DMS114 treated with DMSO at 0.1 percent for 48 hours (cell line): Measurements from ENCODE around the gene LTBP3.

Experiments used
- DNase-seq: peaks from one replicate; lab custom pipeline; 2025; ENCODE audit not compliant: unreplicated experiment; lab: John Stamatoyannopoulos, UW

LTBP3 gene

DNA sequence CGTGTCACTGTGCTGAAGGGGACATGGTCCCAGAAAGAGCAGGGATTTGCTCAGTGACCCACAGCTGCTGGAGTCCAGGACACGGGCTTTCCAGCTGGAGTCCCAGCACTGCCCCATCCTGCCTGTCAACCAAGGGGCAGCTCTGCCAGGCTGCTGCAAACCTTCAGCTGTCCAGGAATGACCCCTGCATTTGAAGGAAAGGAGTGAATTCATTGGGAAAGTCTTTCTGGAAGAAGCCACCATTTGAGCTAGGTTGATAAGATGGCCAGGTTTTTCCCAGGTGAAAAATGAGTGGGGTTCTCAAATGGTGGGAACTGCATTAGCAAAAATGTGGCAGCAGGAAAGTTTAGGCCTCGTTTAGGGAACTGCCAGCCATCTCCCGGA, 28.1 kb upstream of the LTBP3 start:
- DNase-seq: no peak

GRCh38 chr11:65585396-65586246, 27.5 kb upstream of the LTBP3 start:
- no peak for DNase-seq

- no peak for DNase-seq
Observed at GRCh38 chr11:65584723-65585171, 26.6 kb upstream of the LTBP3 start.

GRCh38 chr11:65584106-65584505, 25.9 kb upstream of the LTBP3 start:
- DNase-seq: no peak

GRCh38 chr11:65583589-65583988, 25.4 kb upstream of the LTBP3 start:
- no peak for DNase-seq

DNA sequence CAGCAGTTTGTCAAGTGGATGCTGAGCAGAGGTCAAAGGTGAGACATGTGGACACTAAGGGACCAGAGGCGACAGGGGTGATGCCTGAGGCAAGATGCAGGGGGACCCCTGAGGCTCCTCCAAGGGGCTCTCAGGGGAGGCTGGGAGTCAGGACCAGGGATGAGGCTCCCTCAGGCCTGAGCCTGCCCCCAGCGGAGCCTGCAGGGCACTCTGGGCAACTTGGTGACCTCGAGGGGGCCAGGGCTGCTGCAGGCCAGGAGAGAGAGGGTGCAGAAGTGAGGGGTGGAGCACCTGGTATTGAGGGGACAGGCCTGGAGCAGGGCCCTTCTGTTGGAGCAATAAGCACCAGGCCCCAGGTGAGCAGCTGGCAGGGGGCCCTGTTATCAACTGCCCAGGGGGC, 23.8 kb upstream of the LTBP3 start:
- no peak for DNase-seq

- DNase-seq: no peak
Observed at GRCh38 chr11:65580756-65581155, 22.6 kb upstream of the LTBP3 start.

GRCh38 chr11:65580031-65580692, 22.0 kb upstream of the LTBP3 start:
- no peak for DNase-seq

GRCh38 chr11:65579291-65579690, 21.1 kb upstream of the LTBP3 start:
- no peak for DNase-seq

DNA sequence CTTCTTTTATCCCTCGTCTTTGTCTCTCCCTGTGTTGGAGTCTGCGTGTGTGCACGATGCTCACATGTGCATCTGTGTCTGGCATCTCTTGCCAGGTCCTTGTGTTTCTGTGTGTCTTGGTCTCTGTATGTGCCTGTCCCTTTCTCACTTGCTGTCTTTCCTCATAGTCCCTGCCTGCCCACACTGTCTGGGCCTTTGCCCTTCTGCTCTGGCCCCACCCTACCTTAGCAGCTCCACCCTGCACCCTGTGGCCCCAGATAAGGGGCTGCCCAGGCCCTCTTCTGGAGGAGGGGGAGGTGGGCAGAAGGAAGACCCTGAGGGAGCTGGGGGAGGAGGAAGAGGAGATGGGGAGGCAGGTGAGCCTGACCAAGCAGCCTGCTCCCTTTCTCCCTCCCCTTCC, 20.5 kb upstream of the LTBP3 start:
- no peak for DNase-seq

DNA sequence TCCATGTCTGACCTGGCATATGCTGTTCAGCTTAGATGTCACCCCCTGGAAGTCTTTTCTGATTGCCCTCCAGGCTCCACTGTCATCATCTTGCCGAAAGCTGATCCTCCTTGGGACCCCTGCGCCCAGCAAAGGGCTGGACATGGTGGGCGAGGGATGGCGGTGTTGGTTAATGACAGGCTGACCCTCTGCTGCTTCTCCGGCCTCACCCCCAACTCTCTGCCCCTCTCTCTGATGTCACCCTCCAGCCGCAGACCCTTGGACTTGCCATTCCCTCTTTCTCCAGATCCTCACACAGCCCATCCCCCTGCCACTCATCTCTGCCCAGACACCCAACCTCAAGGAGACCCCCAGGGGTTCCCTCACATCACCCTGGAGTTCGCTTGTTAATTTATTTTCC, 20.0 kb upstream of the LTBP3 start:
- no peak for DNase-seq

DNA sequence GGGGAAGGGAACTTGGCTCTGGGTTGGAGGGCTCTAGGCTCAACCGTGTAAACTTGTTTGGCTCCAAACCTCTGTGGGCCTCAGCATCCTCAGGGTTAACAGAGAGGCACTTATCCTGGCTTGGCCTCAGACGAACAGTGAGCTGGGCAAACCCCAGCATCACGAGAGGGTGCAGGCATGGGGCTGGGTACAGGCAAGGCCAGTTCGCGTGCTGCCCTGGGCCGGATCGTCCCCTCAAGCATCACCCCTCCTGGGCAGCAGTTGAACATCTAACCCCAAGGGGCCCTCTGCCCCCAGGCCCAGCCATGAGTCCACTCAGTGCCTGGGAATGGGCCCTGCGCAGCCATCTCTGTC, 19.6 kb upstream of the LTBP3 start:
- no peak for DNase-seq

DNA sequence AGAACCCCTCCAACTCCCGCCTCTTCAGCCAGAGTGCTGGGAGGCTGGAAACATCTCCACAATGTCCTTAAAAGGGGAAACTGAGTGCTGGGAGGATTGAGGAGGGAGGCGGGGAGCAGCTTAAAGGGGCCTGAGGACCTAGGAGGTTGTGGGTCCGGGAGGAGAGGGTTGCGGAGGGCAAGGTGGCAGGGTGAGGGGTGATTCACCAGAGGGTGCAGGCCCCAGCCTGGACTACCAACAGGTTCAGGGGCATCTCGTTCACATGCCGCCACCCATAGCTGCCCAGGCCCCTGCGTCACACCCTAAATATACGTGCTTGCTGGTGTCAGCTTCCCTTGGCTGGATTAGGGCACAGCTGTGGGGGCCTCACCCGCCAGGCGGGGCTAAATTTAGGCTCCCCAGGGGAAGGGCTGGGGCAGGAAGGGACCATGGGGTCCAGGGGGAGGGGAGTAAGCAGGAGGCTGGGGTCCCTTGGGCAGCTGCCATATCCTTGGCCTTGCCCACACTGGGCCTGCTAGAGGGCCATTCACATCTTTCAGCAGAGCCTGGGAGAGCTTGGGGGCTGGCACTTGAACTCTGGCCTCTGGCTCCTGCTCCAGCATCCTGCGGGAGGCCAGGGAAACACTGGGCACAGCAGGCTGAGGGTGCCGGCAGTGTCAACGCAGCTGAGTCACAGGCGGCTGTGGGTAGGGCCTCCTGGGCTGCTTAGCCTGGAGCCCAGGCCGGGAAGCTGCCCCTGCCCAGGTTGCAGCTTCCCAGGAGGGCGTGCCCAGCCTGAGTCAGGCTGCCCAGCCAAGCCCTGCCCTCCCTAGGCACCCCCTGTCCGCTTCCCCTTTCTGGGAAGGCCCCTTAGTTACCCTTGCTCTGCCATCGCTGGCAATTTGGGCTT, 19.0 kb upstream of the LTBP3 start:
- no peak for DNase-seq

DNA sequence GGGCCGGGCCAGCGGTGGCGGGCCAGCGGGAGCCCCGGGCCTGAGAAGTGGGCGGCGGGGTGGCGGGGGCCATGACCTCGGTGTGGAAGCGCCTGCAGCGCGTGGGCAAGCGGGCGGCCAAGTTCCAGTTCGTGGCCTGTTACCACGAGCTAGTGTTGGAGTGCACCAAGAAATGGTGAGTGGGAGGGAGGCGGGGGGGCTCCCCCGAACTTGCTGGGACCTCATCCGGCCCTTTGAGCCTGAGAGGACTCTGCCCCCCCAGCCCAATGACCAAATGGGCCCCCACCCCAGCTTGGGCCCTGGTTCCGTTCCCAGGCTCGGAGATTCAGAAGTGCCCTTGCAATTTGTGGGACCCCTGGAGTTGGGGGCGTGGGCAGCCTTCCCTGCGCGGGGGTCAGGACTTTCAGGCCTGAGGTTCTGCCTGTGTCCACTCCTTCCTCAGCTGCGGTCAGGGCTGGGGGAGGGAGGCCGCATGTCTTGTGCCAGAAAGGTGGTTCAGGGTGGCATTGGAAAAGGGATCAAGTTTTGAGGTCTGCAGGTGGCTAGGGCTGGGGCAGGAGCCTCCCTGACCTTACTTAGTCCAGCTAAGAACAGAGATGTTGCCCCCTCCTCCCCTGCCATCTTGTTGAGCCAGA, 18.2 kb upstream of the LTBP3 start:
- no peak for DNase-seq

DNA sequence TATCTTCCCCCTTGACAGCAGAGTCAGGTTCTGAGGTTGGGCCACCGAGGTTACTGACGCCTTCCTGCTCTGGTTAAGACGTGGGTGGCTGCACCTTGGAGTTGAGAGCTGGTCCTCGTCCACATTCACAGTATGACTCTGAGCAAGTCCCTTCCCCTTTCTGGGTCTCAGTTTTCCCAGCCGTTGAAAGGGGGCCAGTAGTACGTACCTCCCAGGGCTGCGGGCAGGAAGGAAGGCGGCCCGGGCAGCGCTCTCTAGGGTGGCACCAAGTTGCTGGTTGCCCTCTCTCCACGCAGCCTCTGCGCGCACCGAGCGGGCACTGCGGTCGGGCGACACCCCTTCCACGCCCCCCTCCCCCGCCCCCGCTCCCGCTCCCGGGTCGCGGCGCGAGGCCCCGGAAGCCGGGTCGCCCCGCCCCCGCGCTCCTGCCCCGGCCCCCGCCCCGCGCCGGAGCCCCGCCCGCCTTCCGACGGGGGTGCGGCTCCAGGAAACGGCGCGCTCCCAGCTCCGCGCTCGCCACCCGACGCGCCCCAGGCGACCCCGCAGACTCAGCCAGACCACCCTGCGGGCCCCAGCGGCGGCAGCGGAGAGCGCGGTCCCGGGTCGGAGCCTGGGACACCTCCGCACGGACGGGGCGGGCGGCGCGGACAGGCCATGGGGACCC, 17.5 kb upstream of the LTBP3 start, which contains the start of gene EHBP1L1:
TSS of gene EHBP1L1 (plus strand) at position 486 of the 664 bp plus-strand sequence. CDS start 250 bp downstream, outside the sequence.
- no peak for DNase-seq

DNA sequence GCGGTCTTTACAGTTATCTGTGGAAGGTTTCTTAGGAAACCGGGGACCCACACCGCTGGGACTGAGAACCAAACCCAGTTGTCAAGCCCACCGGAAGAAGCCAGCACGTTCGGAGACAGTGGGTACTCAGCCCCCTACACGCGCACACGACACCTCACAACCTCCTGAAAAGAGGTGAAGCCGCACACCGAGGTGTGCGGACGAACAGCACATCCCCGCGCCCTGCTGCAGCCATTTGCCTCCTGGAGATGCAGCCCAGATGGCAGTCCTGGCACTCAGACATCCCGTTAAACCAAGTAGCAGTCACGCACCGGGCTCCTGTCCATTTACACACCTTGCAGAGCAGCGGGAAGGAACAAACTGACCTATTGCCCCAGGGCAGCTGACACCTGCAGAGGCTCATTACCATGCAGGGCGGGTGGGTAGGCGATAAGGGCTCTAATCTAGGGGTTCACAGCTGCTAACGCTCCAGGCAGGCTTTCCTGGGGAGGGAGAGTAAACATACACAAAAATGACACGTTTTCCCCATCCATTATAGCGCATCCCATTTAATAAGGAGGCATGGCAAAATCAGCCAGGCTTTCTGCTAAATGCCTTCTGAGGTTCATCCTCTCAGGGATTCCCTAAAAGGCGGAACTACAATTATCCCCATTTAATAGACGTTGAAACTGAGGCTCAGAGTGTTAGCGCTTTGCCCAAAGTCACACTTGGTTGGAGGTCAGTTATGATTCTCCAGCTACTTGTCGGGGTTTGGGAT, 16.8 kb upstream of the LTBP3 start:
- no peak for DNase-seq

DNA sequence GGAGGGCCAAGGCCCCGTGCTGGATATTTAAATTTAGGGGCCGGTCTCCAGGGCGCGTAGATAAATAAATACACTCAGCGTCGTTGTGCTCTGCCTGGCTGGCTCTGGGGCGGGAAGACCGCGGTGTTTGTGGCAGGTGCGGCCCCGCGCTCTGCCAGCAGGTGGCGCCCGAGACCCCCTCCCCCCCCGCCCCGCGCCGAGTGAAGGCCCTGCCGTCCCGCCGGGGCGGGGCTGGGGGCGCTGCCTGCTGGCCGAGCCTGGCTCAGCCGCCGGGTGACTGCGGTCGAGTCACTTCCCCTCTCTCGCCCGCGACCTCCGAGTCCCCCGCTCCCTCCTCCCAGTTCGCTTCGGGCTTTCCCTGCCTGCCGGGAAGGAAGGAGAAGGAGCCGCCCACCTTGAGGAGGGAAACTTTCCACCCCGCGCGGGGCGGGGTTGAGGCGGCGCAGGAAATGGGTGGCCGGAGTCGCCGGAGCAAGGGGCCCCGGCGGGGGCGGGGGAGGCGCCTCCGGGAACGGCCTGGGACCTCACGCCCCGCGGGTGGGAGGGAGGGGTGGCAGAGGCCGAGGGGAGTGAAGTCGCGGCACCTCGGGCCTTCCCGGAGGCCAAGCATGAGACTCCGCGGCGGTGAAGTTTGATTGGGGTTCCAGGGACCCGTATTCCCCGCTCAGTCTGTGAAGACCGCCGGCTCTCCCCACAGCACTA, 16.1 kb upstream of the LTBP3 start:
- peak; percentile 77 for DNase-seq

- DNase-seq: no peak
Observed at GRCh38 chr11:65573391-65574079, 15.4 kb upstream of the LTBP3 start.
